Measurements from ENCODE around the gene ABAT.
"Not testable (repeated sequence)": the region's sequence is repeated elsewhere in the genome, so short reads cannot be mapped to it uniquely, and the experiment has no call there.

ABAT gene

DNA sequence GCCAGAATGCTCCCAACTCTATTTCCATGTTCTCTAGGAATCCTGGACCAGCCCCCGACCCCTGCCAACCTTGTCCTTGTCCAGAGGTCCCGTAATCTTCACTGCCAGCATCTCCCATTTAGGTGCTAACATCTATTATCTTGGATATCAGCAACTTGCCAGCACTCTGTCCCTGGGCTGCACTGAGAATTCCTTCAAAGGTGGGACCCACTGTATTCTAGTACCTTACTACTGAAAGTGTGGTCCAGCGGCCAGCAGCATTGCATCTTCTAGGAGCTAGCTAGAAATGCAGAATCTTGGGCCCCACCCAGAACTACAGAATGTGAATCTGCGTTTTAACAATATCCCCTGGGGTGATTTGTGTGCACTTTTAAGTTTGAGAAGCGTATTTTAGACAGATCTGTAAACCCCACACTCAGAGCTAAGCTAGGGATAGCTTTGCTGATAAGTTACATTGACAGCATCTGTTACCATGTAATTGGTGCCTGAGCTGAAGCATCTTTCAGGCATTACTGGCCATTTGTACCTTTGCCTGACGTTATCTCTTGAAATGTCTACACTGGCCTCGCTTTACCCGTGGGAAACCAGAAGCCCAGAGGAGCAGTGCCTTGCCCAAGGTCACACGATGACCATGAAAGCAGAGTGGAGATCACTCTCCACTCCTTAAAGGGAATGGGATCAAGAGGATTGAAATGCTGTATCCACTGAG, 8.3 kb downstream of the ABAT start:
- DNase-seq = no peak

DNA sequence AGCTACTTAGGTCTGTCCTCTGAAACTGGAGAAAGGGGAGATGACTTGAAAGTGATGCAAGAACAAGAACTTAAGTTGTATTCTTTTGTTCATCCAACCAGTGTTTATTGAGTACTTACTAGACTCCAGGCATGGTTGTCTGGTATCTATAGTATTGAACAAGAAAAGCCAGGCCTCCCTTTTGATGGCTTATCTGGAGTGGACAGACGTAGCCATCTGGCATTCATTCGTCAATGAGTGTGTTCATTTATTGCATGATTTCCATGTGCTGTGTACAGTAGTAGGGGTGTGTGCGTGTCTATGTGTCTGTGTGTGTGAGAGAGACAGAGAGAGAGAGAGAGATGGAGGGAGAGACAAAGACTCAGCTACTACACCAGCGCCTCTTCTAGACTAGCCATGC, 9.2 kb downstream of the ABAT start:
- DNase-seq = no peak

DNA sequence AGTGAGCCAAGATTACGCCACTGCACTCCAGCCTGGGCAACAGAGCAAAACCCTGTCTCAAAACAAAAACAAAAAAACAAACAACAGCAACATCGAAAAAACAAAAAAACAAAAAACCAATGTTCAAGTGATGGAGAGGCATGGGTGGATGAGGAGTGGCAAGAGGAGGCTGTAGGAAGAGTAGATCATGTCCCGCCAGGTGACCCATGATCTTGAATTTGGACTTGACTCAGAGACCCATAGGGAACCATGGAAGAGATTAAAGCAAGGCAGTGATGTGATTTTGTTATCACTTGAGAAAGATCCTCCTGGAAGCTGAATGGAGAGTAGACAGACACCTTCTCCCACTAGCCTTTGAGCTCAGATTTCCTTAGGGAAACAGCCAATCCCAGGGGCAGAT, 11.2 kb downstream of the ABAT start:
- no peak for DNase-seq

DNA sequence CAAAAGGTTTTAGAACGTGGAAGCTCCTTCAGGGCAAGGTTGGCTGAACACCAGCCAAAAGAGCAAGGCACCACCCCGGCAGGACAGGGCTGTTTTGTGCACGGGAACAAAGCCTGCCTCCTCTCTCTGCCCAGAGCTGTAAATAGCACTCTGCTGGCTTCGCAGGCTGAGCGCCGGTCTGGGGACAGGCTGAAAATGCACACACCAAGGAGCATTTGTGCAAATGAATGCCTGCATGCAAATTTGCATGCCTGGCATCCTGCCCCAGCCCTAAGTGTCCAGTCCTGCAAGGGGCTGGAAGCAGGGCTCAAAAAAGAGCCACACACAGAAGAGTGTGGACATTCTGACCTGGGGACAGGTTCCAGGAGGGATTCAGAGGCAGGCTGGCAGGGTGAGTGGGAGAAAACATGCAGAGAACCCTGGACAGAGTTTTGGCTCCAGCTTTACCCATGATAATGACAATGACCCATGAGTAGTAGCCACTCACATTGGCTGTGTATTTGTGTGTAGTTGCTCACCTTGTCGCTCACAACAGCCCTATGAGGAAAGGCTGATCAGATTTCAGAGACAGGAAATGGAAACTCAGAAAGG, 11.7 kb downstream of the ABAT start:
- no peak for DNase-seq

DNA sequence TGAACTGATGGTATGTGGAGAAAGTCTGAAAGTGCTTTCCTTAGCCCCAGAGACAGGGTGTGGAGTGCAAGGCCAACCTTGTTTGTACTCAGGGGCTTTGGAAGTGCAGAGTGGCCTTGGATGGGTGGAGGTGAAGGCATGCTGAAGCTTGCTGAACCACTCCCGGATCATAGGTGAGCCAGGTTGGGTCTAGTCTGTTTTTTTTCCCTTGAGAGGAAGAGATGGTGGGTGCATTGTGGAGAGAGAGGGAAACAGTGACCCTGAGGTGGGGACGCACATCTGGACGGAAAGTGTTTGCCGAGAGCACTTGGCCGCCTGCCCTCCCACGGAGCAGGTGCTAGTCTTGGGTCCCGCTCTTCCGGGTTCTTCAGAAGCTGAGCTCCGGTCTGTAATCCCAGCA, 12.5 kb downstream of the ABAT start:
- DNase-seq = no peak

DNA sequence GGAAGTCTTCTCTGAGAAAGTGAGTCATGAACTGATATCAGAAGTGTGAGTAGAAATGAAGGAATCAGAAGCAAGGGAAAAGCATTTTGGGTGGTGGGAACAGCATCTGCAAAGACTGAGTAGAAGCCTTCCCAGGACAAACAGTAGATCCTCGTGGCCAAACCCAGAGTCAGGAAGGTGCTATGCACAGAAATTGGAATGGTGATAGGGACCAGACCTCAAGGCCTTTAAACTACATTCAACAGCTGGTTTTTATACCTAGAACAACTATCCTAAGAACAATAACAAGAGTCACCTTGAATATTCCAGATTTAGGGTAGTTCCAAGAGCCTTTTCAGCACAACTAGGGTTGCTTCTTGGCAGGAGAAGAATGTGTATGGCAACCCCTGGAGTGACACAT, 15.3 kb downstream of the ABAT start:
- no peak for DNase-seq

DNA sequence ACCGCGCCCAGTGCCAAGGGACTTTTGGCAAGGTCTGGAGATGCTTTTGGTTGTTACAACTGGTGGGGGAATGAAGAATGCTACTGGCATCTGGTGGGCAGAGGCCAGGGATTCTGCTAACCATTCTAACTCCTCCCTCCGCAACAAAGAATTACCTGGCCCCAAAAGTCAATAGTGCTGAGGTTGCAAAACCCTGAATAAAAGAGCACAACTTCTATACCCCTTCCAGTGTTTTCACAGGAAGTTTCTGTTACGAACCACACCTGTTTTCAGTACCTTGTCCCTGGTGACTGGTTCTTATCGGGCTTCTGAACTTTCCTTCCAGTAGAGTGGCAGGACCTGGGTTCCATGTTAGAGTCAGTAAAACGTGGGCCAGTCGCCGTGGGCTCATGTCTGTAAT, 17.3 kb downstream of the ABAT start:
- no peak for DNase-seq

DNA sequence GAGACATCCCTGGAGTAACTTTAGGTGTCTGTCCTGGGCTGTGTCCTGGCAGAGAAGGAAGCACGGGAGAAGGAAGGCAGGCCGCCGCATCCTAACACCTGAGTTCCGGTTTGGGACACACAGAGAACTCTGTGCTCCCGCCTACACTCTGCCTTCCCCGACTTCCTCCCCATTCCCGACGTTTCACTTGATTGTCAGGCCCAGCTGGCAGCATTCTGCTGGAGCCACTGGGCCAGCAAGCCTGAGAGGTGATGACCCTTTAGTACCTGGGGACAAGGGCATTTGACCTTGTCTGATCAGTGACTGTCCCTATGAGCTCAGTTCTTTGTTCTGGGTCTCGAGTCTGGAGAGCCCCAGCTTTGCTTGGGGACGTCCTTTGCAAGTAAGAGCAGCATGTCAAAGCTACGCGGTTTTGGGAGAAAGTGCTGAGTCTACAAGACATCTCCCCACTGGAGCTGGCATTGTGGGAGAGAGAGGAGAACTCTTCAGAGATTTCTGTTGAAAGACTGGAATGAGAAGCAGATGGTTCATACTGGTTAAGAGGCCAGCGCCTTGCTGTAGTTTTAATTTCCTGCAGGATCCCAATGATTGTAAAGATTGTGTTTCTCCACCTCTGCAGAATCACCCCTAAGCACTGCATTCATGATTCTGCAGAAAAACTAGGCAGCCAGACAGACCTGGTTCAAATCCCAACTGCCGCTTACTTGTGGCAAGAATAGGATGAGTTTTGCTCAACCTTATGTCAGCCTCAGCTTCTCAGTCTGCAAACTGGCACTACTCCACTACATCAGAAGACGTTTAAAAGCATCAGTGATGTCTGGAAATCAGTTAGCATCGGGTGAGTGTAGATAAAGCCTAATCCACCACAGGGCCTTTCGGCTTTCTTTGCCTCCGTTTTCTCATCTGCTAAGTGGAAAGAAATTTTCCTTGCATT, 20.6 kb downstream of the ABAT start:
- no peak for DNase-seq

DNA sequence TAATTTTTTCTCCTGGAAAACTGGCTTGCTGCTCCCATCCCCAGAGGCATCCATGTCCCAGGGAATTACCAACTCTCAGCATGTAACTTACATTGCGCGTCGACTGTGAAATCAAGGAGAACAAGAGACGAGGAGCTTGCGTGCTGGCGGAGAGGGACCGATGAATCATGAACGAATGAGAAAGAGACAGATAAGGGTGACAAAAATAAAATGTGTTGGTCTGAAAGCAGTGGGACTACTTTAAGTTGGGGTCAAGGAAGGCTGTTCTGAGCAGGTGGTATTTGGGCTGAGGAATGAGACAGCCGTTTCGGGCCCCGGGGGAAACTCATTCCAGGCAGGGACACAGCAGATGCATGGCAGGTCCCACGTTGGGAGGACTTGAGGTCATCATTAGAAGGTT, 22.5 kb downstream of the ABAT start:
- DNase-seq = no peak

DNA sequence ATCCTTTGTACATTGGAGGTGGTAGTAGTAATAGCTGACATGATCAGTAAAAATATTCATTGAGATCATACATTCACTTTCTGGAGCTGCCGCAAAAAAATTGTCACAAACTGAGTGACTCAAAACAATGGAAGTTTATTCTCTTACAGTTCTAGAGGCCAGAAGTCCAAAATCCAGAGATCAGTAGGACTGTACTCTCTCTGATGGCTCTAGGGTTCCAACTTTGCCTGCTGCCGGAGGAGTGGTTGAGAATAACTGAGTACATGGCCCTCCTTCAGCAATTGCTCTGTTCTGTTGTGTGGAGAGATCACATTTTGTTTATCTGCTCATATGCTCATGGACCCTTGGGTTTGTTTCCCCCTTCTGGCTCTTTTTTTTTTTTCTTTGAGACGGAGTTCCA, 23.5 kb downstream of the ABAT start:
- no peak for DNase-seq

DNA sequence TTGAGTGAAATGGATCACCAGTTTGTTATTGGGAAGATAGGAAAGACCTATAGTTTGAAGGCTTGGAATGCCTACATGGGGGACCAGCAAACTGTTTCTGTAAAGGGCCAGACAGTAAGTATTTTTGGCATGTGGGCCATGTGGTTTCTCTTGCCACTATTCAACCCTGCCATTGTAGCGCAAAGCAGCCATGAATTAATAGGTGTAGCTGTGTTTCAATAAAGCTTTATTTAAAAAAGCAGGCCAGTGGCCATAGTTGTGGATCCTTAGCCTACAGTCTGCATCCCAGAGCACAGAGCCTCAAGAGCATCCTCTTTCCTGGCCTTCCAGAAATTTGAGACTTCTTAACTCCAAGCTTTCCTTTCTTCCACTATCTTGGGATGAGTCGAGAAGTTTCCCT, 29.3 kb downstream of the ABAT start:
- no peak for DNase-seq

DNA sequence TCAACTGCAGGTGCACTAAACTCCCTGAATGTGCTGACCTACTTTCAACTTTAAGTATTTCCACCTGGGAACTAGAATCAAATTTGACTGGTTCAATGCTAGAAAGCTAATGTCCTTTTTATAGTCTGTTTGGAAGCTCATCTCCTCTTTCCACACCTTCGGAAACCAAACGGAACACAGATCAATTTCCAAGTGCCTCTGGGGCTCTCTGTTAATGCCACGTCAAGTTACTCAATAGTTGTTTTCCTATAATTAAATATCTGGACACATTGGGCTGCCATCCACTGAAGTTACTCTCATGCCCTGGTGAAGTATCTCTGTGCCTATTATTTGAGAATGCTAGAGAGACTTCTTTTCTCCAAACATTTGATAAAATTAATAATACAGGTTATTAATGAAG, 29.7 kb downstream of the ABAT start:
- DNase-seq = no peak

DNA sequence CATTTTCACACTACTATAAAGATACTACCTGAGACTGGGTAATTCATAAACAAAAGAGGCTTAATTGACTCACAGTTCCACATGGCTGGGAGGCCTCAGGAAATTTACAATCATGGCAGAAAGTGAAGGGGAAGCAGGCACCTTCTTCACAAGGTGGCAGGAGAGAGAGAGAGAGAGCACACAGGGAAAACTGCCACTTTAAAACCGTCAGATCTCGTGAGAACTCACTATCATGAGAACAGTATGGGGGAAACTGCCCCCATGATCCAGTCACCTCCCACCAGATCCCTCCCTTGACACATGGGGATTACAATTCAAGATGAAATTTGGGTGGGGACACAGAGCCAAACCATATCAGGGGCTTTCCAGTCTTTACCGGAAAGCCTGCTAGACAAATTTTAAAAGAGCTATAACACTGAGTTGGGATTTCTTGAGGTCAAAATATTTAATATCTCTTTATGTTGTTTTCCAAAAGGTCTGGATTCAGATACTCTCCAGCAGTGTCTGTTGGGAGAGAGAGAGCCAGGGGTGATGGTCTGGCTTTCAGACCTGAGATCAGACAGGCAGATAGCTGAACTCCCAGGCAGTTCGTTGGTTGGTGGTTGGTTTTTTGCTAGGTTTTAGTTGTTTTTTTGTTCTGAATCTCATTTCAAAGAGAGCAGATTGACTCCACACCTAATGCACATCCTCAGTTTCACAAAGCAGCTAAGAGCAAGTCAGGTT, 30.8 kb downstream of the ABAT start:
- not testable (repeated sequence) for DNase-seq

DNA sequence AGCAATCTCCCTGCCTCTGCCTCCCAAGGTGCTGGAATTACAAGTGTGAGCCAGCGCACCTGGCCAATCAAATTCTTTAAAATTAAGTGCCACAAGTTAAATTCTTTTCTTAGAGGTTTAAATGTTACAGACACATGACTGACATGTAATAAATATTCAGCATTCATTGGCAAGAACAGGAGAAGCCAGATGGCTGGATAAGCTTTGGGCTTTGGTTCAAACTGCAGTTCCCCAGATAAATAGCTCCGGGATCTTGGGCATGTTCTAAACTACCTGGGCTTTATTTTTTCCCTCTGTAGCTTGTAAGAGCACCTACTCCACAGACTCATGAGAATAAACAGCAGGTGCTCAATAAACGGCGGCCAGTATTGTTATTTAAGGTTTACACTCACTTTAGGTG, 34.1 kb downstream of the ABAT start:
- DNase-seq = no peak

DNA sequence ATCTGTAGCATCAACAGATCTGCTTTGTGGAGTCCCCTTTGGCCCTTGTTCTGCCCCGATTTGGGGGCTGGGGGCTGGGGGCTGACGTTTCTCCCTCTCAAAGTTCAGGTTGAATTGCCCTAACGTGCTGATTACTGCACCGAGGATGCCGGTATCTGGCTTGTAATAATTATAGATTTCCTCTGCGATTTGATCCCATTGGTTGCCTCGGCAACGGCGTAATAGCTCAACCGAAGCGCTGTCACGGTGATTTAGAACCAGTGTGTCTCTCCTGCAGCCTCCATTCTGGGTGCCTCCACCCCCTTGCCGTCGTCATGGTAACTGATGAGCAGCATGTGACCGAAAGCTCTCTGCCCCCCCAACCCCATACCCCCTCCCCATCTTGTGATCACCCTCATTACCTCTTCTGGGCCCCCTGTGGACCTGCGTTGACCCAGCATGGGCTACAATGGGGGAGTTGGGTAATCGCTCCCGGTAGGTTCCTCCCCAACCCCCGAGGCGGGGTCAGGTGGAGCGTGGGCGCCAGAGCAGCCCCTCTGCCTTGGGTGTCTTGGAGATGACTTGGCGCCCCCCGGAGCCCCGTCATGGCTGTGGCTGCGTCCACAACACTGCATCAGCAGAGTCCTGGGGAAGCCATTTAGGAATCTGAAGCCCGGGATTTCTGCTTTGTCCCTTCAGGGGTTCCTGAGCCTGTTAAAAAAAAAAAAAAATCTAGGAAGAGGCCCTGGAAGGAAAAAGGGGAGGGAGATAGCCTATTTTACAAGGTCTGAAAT, 38.4 kb downstream of the ABAT start:
- no peak for DNase-seq

DNA sequence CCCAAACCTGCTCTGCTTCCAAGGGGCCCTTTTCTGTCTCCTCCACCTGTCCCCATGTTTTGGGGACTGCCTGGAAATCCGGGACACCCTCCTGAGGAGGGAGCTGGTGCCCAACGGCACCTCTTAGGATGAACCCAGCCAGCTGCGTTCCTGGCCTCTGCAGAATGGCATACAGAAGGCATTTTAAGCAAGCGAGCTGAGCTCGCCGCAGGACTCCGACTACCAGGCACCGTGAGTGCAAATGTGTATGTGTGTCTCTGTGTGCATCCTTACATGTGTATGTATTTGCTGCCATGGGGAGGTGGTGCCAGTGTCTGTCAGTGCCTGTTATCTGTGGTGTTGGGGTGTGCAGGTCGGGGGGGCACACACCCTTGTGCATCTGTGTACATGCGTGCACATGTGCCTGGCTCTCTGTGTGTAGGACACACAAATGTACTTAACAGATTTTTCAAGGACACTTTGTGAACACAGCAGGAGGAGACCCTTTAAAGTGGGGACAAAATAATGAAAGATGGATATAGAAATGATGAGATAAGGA, 39.3 kb downstream of the ABAT start:
- no peak for DNase-seq

DNA sequence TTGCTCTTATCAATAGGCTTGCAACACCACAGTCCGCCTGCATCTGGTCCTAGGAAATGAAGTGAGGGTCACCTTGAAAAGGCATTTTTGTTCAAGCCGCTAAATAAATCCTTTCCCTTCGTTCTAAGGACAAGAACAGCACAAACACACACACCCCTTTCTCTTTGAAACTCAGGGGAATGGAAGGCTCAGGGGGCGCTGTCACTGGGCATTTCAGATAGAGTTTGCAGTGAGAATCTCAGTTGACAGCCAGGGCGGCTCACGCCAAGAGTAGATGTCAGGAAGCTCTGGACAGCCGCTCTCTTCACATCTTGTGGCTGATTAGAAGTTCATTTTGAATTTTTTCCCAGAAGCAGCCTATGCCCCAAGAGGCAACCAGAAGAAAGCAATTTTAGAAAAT, 39.8 kb downstream of the ABAT start:
- DNase-seq = no peak

DNA sequence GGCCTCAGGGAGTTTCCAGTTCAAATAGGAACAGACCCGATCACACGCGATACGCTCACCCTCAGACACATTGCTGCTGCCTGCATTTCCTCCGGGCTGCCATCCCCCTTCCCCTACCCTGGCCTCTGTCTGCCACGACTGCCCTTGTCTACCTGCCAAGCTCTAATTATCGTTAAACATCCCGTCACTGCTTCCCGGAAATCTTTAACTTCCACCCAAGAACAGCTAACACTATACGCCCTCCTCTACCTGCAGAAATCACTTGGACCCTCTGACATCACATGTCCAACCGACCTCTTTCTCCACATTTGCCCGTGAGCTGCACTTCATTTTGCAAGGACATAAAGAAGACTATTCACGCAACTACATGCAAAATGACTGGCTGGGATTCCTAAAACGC, 40.4 kb downstream of the ABAT start:
- no peak for DNase-seq

DNA sequence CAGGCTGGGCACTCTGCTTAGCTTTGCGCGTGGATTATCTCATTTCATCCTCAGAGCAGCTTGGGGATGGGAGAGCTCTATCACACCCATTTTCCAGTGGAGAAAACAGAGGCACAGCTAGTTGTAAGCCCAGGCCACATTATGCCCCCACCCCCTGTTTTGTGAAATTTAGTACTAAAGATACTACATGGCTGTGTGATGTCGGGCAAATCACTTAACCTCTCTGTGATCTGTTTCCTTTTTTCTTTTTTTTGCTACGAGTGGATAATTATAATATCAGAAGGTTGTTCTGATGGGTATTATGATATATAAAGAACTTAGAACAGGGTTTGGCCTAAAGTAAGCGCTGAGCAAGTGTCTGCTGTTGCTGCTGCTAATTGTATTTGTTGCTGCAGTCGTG, 41.6 kb downstream of the ABAT start:
- DNase-seq = no peak

DNA sequence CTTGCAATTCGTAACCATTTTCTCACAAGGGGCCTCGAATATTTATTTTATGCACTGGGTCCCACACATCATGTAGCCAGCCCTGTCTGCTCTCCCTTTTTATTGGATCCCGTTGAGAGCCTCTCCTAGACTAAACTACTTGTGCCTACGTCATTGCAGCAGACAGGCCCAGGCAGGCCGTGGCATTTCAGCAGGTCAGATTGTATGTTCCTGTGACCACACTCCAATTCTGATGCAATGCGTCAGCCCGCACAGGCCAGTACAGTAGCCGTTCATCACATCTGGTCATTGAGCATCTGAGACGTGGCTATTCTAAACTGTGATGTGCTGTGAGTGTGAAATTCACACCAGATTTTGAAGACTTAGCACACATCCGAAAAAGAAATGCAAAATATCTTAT, 42.2 kb downstream of the ABAT start:
- DNase-seq = no peak

DNA sequence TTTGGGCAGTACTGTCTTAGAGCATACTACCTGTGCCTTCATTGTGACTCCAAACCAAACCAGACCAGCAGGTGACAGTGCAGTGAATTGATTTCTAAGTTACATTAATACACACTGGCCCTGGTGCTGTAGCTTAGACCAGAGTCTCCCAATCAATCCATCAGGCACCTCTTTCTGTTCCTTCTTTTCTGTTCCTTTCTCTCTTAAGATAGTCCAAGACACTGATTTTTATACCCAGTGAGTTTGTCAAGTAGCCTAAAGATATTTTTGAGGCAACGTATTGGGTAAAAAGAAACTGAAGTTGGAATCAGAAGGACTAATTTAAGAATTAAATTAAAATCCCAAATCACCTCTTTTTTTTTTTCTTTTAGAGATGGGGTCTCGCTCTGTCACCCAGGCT, 43.1 kb downstream of the ABAT start:
- DNase-seq = no peak

DNA sequence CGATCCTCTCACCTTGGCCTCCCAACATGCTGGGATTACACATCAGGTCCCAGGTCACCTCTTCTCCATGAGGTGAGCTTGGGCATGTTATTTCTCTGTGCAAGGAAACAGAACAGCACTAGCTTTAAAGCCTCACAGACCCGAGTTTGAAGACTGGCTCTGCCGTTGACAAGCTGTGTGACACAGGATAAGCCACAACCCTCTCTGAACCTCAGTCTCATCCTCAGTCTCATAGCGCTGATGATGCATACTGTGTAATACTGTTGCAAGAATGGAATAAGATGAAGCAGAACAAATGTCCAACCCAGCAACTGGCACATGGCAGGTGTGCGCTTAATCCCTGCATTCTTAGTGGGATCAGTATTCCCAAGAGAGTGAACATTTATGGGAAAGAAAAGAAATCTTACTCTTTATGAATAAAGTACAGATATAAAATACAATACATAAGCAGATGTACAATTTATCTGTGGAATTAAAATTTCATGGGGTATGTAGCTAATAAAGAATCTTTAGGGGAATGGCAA, 43.5 kb downstream of the ABAT start:
- DNase-seq = no peak

Data from stimulated activated naive CD4-positive, alpha-beta T cell treated with Interleukin-2 at 50 U/mL for 16 hours (primary cell).